Ishikawa (cell line): ENCODE results near the gene RAD51B.

Source experiments
- CEBPB ChIP-seq: IDR thresholded peaks from 2 replicates; pipeline ENCODE4 v1.6.1; 2012
- CREB1 ChIP-seq: IDR thresholded peaks from 2 replicates; pipeline ENCODE4 v1.6.1; 2012; ENCODE audit warnings: low read depth
- EGR1 ChIP-seq: IDR thresholded peaks from 2 replicates; pipeline ENCODE4 v1.6.1; 2012
- EP300 ChIP-seq: IDR thresholded peaks from 2 replicates; pipeline ENCODE4 v1.6.1; 2012; ENCODE audit warnings: borderline replicate concordance
- FOXM1 ChIP-seq: IDR thresholded peaks from 2 replicates; pipeline ENCODE4 v1.6.1; 2012; ENCODE audit warnings: low read depth, borderline replicate concordance
- NFIC ChIP-seq: IDR thresholded peaks from 2 replicates; pipeline ENCODE4 v1.6.1; 2012
- RAD21 ChIP-seq: IDR thresholded peaks from 2 replicates; pipeline ENCODE4 v1.6.1; 2012; ENCODE audit warnings: low read depth
- TAF1 ChIP-seq: IDR thresholded peaks from 2 replicates; pipeline ENCODE4 v1.6.1; 2012; ENCODE audit warnings: low read depth, mild to moderate bottlenecking
- TCF12 ChIP-seq: IDR thresholded peaks from 2 replicates; pipeline ENCODE4 v1.6.1; 2012; ENCODE audit warnings: low read depth
- TEAD4 ChIP-seq: IDR thresholded peaks from 2 replicates; pipeline ENCODE4 v1.6.1; 2012
- YY1 ChIP-seq: IDR thresholded peaks from 2 replicates; pipeline ENCODE4 v1.6.1; 2012; ENCODE audit warnings: low read depth
- ZBTB7A ChIP-seq: IDR thresholded peaks from 2 replicates; pipeline ENCODE4 v1.6.1; 2012; ENCODE audit warnings: low read depth
- TF ChIP-seq, protein P1 (sequence below): IDR thresholded peaks from 2 replicates; pipeline ENCODE4 v1.6.1; 2012
- TF ChIP-seq, protein P2 (sequence below): IDR thresholded peaks from 2 replicates; pipeline ENCODE4 v1.6.1; 2012
- TF ChIP-seq, protein P3 (sequence below): IDR thresholded peaks from 2 replicates; pipeline ENCODE4 v1.6.1; 2012; ENCODE audit warnings: low read depth, mild to moderate bottlenecking

The RAD51B gene

DNA sequence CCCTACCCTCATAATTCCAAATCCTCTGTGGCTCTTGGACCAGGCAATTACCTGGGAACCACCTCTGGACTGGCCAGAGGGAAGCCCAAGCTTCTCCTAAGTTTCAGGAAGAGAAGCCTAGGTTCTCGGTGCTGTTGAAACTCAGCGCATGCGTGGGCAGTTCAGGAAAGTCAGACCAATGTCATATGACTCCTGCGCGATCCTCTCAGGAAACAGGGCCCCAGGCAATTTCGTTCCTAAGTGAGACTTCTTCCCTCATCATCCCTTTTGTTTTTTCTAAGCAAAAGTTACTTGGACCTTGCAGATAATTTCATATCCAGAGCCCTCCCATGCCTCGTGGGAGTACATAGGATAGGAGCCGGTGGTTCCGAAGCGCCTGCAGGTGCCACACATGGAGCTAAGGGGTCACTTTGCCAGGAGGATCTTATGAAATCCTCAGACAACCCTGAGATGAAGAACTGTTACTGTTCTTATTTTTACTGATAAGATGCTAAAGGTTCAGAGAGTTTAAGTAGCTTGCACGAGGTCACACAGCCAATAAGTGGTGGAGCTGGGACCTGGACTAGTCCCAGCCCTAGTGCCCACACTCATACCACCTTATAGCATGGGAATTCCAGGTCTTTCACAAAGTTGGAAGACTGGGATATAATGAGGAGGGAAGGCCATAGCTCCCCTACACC, 805.1 kb downstream of the RAD51B start:
- no peak for TF ChIP-seq FOXM1
- TF ChIP-seq EGR1: no peak
- TF ChIP-seq TEAD4: no peak
- TF ChIP-seq ZBTB7A: no peak

DNA sequence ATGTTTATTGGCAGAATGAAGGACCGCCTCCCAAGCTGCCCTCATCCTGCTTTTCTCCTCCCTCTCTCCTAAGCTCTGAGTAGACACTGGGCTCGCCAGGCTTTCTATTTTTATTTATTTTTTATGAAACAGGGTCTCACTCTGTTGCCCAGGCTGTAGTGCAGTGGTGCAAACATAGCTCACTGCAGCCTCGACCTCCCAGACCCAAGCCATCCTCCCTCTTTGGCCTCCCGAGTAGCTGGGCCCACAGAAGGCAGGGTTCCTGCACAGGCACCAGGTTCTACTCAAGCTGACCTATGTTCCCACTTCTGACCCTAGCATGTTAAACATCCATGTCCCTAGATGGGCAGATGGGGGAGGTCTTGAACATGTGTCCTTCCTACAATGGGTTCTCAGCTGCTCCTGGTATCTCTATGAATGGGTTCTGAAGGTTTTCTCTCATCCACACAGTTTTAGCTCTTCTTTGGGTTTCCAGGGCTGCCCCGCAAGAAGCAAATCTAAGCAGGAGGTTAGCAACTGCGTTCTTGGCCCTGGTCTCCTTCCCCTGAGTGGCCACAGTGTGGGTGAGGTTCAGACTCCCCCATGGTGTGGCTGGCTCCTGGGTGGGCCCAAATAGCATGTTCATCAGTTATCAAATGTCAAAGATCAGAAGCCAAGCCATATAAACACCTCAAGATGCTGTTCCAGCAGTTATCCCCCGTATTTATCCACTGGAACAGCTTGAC, 805.9 kb downstream of the RAD51B start:
- no peak for TF ChIP-seq TEAD4
- TF ChIP-seq EGR1: no peak
- TF ChIP-seq, protein P1, sequence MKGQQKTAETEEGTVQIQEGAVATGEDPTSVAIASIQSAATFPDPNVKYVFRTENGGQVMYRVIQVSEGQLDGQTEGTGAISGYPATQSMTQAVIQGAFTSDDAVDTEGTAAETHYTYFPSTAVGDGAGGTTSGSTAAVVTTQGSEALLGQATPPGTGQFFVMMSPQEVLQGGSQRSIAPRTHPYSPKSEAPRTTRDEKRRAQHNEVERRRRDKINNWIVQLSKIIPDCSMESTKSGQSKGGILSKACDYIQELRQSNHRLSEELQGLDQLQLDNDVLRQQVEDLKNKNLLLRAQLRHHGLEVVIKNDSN: no peak
- no peak for TF ChIP-seq CREB1
- no peak for TF ChIP-seq FOXM1
- TF ChIP-seq YY1: no peak
- no peak for TF ChIP-seq TCF12
- TF ChIP-seq NFIC: no peak
- TF ChIP-seq, protein P2, sequence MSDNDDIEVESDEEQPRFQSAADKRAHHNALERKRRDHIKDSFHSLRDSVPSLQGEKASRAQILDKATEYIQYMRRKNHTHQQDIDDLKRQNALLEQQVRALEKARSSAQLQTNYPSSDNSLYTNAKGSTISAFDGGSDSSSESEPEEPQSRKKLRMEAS: no peak
- no peak for TF ChIP-seq ZBTB7A
- TF ChIP-seq, protein P3, sequence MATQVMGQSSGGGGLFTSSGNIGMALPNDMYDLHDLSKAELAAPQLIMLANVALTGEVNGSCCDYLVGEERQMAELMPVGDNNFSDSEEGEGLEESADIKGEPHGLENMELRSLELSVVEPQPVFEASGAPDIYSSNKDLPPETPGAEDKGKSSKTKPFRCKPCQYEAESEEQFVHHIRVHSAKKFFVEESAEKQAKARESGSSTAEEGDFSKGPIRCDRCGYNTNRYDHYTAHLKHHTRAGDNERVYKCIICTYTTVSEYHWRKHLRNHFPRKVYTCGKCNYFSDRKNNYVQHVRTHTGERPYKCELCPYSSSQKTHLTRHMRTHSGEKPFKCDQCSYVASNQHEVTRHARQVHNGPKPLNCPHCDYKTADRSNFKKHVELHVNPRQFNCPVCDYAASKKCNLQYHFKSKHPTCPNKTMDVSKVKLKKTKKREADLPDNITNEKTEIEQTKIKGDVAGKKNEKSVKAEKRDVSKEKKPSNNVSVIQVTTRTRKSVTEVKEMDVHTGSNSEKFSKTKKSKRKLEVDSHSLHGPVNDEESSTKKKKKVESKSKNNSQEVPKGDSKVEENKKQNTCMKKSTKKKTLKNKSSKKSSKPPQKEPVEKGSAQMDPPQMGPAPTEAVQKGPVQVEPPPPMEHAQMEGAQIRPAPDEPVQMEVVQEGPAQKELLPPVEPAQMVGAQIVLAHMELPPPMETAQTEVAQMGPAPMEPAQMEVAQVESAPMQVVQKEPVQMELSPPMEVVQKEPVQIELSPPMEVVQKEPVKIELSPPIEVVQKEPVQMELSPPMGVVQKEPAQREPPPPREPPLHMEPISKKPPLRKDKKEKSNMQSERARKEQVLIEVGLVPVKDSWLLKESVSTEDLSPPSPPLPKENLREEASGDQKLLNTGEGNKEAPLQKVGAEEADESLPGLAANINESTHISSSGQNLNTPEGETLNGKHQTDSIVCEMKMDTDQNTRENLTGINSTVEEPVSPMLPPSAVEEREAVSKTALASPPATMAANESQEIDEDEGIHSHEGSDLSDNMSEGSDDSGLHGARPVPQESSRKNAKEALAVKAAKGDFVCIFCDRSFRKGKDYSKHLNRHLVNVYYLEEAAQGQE: no peak
- TF ChIP-seq EP300: no peak
- no peak for TF ChIP-seq TAF1
- TF ChIP-seq CEBPB: no peak

DNA sequence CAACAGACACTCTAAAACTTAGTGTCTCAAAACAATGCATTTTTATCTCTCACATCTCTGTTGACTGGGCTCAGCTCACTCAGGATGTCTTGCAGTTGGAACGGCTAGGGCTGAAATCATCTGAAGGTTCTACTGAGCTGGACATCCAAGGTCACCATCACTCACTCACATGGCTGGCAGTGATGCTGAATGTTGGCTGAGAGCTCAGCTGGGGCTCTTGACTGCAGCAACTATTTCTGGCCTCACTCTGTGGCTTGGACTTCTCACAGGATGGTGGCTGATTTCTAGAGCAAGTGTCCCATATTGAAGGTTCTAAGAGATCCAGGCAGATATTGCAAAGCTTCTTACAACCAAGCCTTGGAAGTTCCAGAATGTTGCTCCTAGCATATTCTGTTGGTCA, 806.8 kb downstream of the RAD51B start:
- TF ChIP-seq, protein P3: no peak
- TF ChIP-seq FOXM1 (no peak), TEAD4 (no peak), NFIC (no peak), TAF1 (no peak), TCF12 (no peak), YY1 (no peak), RAD21 (no peak)
- TF ChIP-seq, protein P2: no peak
- TF ChIP-seq, protein P1: no peak

DNA sequence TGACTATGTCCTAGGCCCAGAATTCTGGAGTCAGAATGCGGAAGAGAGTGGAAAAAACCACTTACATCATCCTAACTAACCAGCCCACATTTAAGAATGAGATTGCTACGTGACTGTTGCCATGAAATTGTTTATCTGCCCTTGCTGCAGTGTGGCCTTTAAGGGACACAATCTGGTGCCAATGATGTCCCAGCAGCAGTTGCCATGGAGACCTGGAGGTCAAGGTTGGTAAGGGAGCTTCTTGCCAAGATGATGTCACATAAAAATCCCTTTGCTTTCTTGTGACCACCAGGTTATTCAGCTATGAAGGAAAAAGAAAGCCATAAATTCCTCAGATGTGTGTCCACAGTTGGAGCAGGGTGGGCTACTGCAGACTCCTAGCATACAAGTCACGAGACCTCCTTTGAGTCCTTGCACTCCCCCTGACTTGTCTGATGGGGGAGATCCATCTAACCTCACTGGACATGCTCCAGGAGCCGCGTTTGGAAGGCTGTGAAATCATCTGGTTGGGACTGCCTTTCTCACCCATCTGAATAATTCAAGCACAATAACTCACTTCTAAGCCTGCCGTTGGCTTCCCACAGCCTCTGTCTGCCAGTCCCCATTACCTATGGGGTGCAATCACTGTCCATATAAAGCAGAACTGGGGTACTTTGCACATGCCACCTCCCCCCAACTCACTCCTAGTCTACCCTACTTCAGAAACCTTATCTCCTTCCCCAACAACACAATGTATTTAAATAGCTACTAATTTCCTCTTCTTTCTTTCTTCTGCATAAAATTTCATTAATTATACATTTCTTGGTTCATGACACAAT, 807.7 kb downstream of the RAD51B start:
- TF ChIP-seq TAF1 (no peak), YY1 (no peak), TCF12 (no peak), TEAD4 (no peak), CREB1 (no peak), FOXM1 (no peak), NFIC (no peak), ZBTB7A (no peak)
- TF ChIP-seq, protein P3: no peak
- TF ChIP-seq, protein P1: no peak
- TF ChIP-seq, protein P2: no peak
